Transverse colon (tissue), 3 donors: ENCODE data around the gene SURF6.

Experiments used
- POLR2A ChIP-seq: fragments of 450-650 bp; IDR thresholded peaks from one replicate; pipeline ENCODE4 v1.6.1; 2016; ENCODE audit warnings: antibody characterized with exemption, mild to moderate bottlenecking, moderate library complexity
- TF ChIP-seq, protein P1 (sequence below), 5 experiments: fragments of 200-600 bp in 3 of 5; fragments of 450-650 bp in 2 of 5; sonication (generic) in 3 of 5; IDR thresholded peaks; 1 replicate in 2 of 5; 2 replicates in 3 of 5; pipeline ENCODE4 v1.5.1; 2016 to 2017; ENCODE audit warnings: antibody characterized with exemption in 5 of 5, inconsistent platforms in 3 of 5, mild to moderate bottlenecking in 2 of 5, moderate library complexity in 1 of 5

DNA sequence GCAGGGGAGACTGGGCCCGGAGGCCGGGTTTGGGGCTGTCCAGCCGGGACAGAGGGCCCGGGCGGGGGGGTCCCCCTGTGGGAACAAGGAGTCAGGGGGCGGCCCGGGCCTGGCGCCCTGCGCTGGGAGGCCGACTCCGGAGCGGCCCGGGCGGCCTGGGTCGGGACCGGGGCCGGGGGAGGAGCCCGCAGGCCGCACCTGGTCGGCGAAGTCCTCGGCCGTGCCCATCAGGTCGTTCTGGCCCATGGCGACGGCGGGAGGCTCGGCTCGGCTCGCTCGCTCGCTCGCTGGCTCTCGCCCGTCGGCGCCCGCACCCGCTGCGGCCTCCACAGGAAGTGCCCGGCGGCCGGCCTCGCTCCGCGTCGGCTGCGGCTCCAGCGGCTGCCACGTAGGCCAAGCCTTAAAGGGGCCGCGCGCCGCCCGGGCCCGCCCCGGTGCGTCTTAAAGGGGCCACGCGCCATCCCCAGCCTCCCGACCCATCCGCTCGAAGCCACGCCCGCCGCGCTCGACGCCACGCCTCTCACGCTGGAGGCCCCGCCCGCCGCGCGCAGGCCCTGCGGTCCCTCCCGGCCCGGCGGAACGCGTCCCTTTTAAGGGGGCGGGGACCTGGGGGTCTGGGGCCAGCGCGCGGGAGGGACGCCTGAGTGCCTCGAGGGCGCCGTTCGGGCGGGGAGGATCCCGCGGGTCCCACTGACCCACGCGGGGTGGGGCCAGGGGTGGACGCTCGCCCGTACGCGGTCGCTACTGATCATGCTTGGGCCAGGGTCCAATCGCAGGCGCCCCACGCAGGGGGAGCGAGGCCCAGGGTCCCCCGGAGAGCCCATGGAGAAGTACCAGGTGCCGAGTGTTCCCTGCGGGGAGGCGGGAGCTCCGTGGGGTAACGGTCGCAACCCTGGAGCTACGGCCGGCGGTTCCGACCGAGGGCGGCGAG is 40.0 kb upstream of the SURF6 start, which contains the start of the genes STKLD1 and SURF4:
- TF ChIP-seq, protein P1, sequence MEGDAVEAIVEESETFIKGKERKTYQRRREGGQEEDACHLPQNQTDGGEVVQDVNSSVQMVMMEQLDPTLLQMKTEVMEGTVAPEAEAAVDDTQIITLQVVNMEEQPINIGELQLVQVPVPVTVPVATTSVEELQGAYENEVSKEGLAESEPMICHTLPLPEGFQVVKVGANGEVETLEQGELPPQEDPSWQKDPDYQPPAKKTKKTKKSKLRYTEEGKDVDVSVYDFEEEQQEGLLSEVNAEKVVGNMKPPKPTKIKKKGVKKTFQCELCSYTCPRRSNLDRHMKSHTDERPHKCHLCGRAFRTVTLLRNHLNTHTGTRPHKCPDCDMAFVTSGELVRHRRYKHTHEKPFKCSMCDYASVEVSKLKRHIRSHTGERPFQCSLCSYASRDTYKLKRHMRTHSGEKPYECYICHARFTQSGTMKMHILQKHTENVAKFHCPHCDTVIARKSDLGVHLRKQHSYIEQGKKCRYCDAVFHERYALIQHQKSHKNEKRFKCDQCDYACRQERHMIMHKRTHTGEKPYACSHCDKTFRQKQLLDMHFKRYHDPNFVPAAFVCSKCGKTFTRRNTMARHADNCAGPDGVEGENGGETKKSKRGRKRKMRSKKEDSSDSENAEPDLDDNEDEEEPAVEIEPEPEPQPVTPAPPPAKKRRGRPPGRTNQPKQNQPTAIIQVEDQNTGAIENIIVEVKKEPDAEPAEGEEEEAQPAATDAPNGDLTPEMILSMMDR (IDR thresholded peaks at IDR 0.05) = no peak
- TF ChIP-seq POLR2A = peak; percentile 52
